ENCODE data around the gene RGS12.

The RGS12 gene

GRCh38 chr4:3252480-3252828 lies 40.4 kb upstream of the RGS12 start:
- no peak for TF ChIP-seq CTCF (IDR thresholded peaks at IDR 0.05; ENCODE audit: insufficient read depth, low read length)
- DNase-seq (ENCODE audit: low read depth in 1 of 2, low spot score in 1 of 2), result no peak
- no peak overlapping the region for H3K27ac ChIP-seq (replicated peaks)

GRCh38 chr4:3252831-3253641 lies 39.8 kb upstream of the RGS12 start:
- Histone ChIP-seq H3K4me3 (replicated peaks; ENCODE audit: insufficient read depth, low read length) (no peak overlapping the region), H3K27ac (replicated peaks) (no peak overlapping the region), H3K27me3 (ENCODE audit: insufficient read depth, poor library complexity, severe bottlenecking) (no peaks in the 10 kb centered on the region)
- no peak for TF ChIP-seq GABPA (IDR thresholded peaks at IDR 0.05; ENCODE audit: low read depth)
- TF ChIP-seq POLR2AphosphoS5 (IDR thresholded peaks at IDR 0.05; ENCODE audit: low read depth), result no peak
- no peak for TF ChIP-seq REST (IDR thresholded peaks at IDR 0.05; ENCODE audit: insufficient replicate concordance, low read depth)
- no peak for DNase-seq (ENCODE audit: low read depth in 1 of 2, low spot score in 1 of 2)

More at GRCh38 chr4:3252480-3252828, 40.4 kb upstream of the RGS12 start:
- Histone ChIP-seq H3K27me3 (ENCODE audit: insufficient read depth, poor library complexity, severe bottlenecking) (no peaks in the 10 kb centered on the region), H3K4me3 (replicated peaks; ENCODE audit: insufficient read depth, low read length) (no peak overlapping the region)

- TF ChIP-seq POLR2AphosphoS5 (IDR thresholded peaks at IDR 0.05; ENCODE audit: low read depth) (no peak), REST (IDR thresholded peaks at IDR 0.05; ENCODE audit: insufficient replicate concordance, low read depth) (no peak), CTCF (IDR thresholded peaks at IDR 0.05; ENCODE audit: insufficient read depth, low read length) (no peak), SPI1 (IDR thresholded peaks at IDR 0.05; ENCODE audit: borderline replicate concordance, low read depth) (no peak), GABPA (IDR thresholded peaks at IDR 0.05; ENCODE audit: low read depth) (no peak)
- Histone ChIP-seq H3K27ac (replicated peaks) (no peak overlapping the region), H3K4me3 (replicated peaks; ENCODE audit: insufficient read depth, low read length) (no peak overlapping the region), H3K27me3 (ENCODE audit: insufficient read depth, poor library complexity, severe bottlenecking) (no peaks in the 10 kb centered on the region)
- DNase-seq (ENCODE audit: low read depth in 1 of 2, low spot score in 1 of 2), result no peak
These were observed 39.0 kb upstream of the RGS12 start for GRCh38 chr4:3253808-3254207.

- Histone ChIP-seq H3K27ac (replicated peaks) (no peak overlapping the region), H3K4me3 (replicated peaks; ENCODE audit: insufficient read depth, low read length) (no peak overlapping the region), H3K27me3 (ENCODE audit: insufficient read depth, poor library complexity, severe bottlenecking) (no peaks in the 10 kb centered on the region)
- no peak for DNase-seq (ENCODE audit: low read depth in 1 of 2, low spot score in 1 of 2)
- TF ChIP-seq SPI1 (IDR thresholded peaks at IDR 0.05; ENCODE audit: borderline replicate concordance, low read depth), result no peak
- no peak for TF ChIP-seq CTCF (IDR thresholded peaks at IDR 0.05; ENCODE audit: insufficient read depth, low read length)
- no peak for TF ChIP-seq REST (IDR thresholded peaks at IDR 0.05; ENCODE audit: insufficient replicate concordance, low read depth)
- no peak for TF ChIP-seq POLR2AphosphoS5 (IDR thresholded peaks at IDR 0.05; ENCODE audit: low read depth)
- no peak for TF ChIP-seq GABPA (IDR thresholded peaks at IDR 0.05; ENCODE audit: low read depth)
These were observed 38.3 kb upstream of the RGS12 start for GRCh38 chr4:3254302-3255131.
